HepG2 (cell line): ENCODE measurements around the gene ATP1B2. TPM values are rescaled to one million over a fixed set of nuclear protein-coding genes. Genes with fewer than 3 reads are reported as not detected.

Experiments used
- CCDC6 ChIP-seq: sonication (generic); formaldehyde crosslinking; IDR thresholded peaks from 2 replicates; pipeline ENCODE4 v1.8.1; 2022; ENCODE audit warnings: mild to moderate bottlenecking, missing genetic modification reagents, moderate library complexity
- ELF3 ChIP-seq: IDR thresholded peaks from 2 replicates; pipeline ENCODE4 v1.6.1; 2016; ENCODE audit warnings: missing genetic modification reagents, missing compliant biosample characterization
- HDAC2 ChIP-seq: sonication (generic); formaldehyde crosslinking; IDR thresholded peaks from 2 replicates; pipeline ENCODE4 v1.4.0; 2020; ENCODE audit warnings: missing genetic modification reagents
- HNF4A ChIP-seq: sonication (generic); formaldehyde crosslinking; IDR thresholded peaks from 2 replicates; pipeline ENCODE4 v1.4.0; 2020; ENCODE audit warnings: missing genetic modification reagents
- HOXA3 ChIP-seq: sonication (generic); formaldehyde crosslinking; IDR thresholded peaks from 2 replicates; pipeline ENCODE4 v1.5.0; 2020; ENCODE audit warnings: missing genetic modification reagents
- IRF2 ChIP-seq: IDR thresholded peaks from 2 replicates; pipeline ENCODE4 v1.6.1; 2018; ENCODE audit warnings: missing genetic modification reagents, missing compliant biosample characterization
- IRX3 ChIP-seq: sonication (generic); formaldehyde crosslinking; IDR thresholded peaks from 2 replicates; pipeline ENCODE4 v1.8.1; 2023; ENCODE audit warnings: mild to moderate bottlenecking, low read depth, missing genetic modification reagents, borderline replicate concordance
- JARID2 ChIP-seq: sonication (generic); formaldehyde crosslinking; IDR thresholded peaks from 2 replicates; pipeline ENCODE4 v1.8.1; 2023; ENCODE audit warnings: missing genetic modification reagents, inconsistent platforms; ENCODE audit not compliant: insufficient replicate concordance
- MAFF ChIP-seq: IDR thresholded peaks from 2 replicates; pipeline ENCODE4 v1.6.1; 2011; ENCODE audit warnings: low read depth, low read length, improper control_type of control experiment
- NAIF1 ChIP-seq: sonication (generic); formaldehyde crosslinking; IDR thresholded peaks from 2 replicates; pipeline ENCODE4 v1.5.0; 2020; ENCODE audit warnings: mild to moderate bottlenecking, missing genetic modification reagents, borderline replicate concordance
- PITX1 ChIP-seq: sonication (generic); formaldehyde crosslinking; IDR thresholded peaks from 2 replicates; pipeline ENCODE4 v1.5.1; 2020; ENCODE audit warnings: mild to moderate bottlenecking, missing genetic modification reagents
- POGZ ChIP-seq: sonication (generic); formaldehyde crosslinking; IDR thresholded peaks from 2 replicates; pipeline ENCODE4 v1.4.0; 2020; ENCODE audit warnings: mild to moderate bottlenecking, missing genetic modification reagents
- SMAD3 ChIP-seq: sonication (generic); formaldehyde crosslinking; IDR thresholded peaks from 2 replicates; pipeline ENCODE4 v1.4.0; 2020; ENCODE audit warnings: missing genetic modification reagents
- TBL1XR1 ChIP-seq: fragments of 150-350 bp; IDR thresholded peaks from 2 replicates; pipeline ENCODE4 v1.6.1; 2014; ENCODE audit warnings: borderline replicate concordance, low read length; ENCODE audit not compliant: partially characterized antibody
- XRCC5 ChIP-seq: fragments of 200-400 bp; formaldehyde crosslinking; optimal IDR thresholded peaks from 2 replicates; pipeline ENCODE3; 2017; ENCODE audit warnings: mild to moderate bottlenecking, low read length
- ZNF317 ChIP-seq: sonication (generic); formaldehyde crosslinking; IDR thresholded peaks from 2 replicates; pipeline ENCODE4 v1.5.0; 2020; ENCODE audit warnings: mild to moderate bottlenecking, missing genetic modification reagents
- ZNF556 ChIP-seq: sonication (generic); formaldehyde crosslinking; IDR thresholded peaks from 2 replicates; pipeline ENCODE4 v1.4.0; 2020; ENCODE audit warnings: mild to moderate bottlenecking, missing genetic modification reagents, borderline replicate concordance
- ZXDC ChIP-seq: sonication (generic); formaldehyde crosslinking; IDR thresholded peaks from 2 replicates; pipeline ENCODE4 v1.5.0; 2020; ENCODE audit warnings: mild to moderate bottlenecking, missing genetic modification reagents
- polyA plus RNA-seq, 8 experiments: library from polyadenylated mRNA; depleted of rRNA in 3 of 8; stranded (reverse) in 7 of 8; unstranded in 1 of 8; fragments of >200 nt; fragmentation: Illumina TruSeq in 4 of 8; extraction: Trizol in 4 of 8; gene quantifications; 2 replicates each; pipeline versions ENCODE4 v1.2.1 to v1.2.3, GENCODE V29; 2011 to 2016; ENCODE audit warnings: low read depth in 4 of 8, missing spikeins in 1 of 8, mixed read lengths in 1 of 8; ENCODE audit not compliant: insufficient read depth in 1 of 8
- total RNA-seq, 5 experiments: library from RNA; depleted of rRNA; stranded (reverse); fragments of >200 nt; fragmentation: Illumina TruSeq; extraction: Trizol; gene quantifications; 2 replicates each; pipeline ENCODE4 v1.2.3, GENCODE V29; 2016; ENCODE audit warnings: low read depth in 1 of 5
- TF ChIP-seq, protein P1 (sequence below): sonication (generic); formaldehyde crosslinking; IDR thresholded peaks from 2 replicates; pipeline ENCODE4 v1.4.0; 2020; ENCODE audit warnings: low read depth, missing genetic modification reagents
- TF ChIP-seq, protein P2 (sequence below): IDR thresholded peaks from 2 replicates; pipeline ENCODE4 v1.6.1; 2016; ENCODE audit warnings: missing compliant biosample characterization, missing genetic modification reagents, borderline replicate concordance
- TF ChIP-seq, protein P3 (sequence below): sonication (generic); formaldehyde crosslinking; IDR thresholded peaks from 2 replicates; pipeline ENCODE4 v1.8.1; 2023; ENCODE audit warnings: mild to moderate bottlenecking, missing genetic modification reagents, borderline replicate concordance

ATP1B2 gene
- total and polyA plus RNA-seq, 2 of the 13 experiments (the other 11 are each of a cell fraction or from before 2014, with no cell fraction given), result not detected

GRCh38 chr17:7687908-7688807 is 37.4 kb downstream of the ATP1B2 start, which contains the start of gene WRAP53 (continued):
- peak; percentile 77 for TF ChIP-seq XRCC5
- TF ChIP-seq IRX3 (CRISPR knock-in tag), result no peak
- peak; percentile 41; the same call in 1 of the 2 replicates for TF ChIP-seq SMAD3 (CRISPR knock-in tag)
- TF ChIP-seq IRF2 (CRISPR knock-in tag), result peak; percentile 92
- TF ChIP-seq, protein P1, sequence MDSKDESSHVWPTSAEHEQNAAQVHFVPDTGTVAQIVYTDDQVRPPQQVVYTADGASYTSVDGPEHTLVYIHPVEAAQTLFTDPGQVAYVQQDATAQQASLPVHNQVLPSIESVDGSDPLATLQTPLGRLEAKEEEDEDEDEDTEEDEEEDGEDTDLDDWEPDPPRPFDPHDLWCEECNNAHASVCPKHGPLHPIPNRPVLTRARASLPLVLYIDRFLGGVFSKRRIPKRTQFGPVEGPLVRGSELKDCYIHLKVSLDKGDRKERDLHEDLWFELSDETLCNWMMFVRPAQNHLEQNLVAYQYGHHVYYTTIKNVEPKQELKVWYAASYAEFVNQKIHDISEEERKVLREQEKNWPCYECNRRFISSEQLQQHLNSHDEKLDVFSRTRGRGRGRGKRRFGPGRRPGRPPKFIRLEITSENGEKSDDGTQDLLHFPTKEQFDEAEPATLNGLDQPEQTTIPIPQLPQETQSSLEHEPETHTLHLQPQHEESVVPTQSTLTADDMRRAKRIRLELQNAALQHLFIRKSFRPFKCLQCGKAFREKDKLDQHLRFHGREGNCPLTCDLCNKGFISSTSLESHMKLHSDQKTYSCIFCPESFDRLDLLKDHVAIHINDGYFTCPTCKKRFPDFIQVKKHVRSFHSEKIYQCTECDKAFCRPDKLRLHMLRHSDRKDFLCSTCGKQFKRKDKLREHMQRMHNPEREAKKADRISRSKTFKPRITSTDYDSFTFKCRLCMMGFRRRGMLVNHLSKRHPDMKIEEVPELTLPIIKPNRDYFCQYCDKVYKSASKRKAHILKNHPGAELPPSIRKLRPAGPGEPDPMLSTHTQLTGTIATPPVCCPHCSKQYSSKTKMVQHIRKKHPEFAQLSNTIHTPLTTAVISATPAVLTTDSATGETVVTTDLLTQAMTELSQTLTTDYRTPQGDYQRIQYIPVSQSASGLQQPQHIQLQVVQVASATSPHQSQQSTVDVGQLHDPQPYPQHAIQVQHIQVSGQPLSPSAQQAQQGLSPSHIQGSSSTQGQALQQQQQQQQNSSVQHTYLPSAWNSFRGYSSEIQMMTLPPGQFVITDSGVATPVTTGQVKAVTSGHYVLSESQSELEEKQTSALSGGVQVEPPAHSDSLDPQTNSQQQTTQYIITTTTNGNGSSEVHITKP (CRISPR knock-in tag), result peak; percentile 94
- TF ChIP-seq HDAC2 (CRISPR knock-in tag), result peak; percentile 79
- no peak for TF ChIP-seq MAFF
- 0 out of 2 replicates have a peak, but pooled peaks have one; percentile 26 for TF ChIP-seq POGZ (CRISPR knock-in tag)
- TF ChIP-seq TBL1XR1, result peak; percentile 47
- 0 out of 2 replicates have a peak, but pooled peaks have one; percentile 6 for TF ChIP-seq HNF4A (CRISPR knock-in tag)
- peak; percentile 28; the same call in 1 of the 2 replicates for TF ChIP-seq ZNF317 (CRISPR knock-in tag)
- TF ChIP-seq JARID2, result no peak
- TF ChIP-seq NAIF1, result peak; percentile 51
- 0 out of 2 replicates have a peak, but pooled peaks have one; percentile 20 for TF ChIP-seq PITX1 (CRISPR knock-in tag)
- no peak; the same call in 1 of the 2 replicates for TF ChIP-seq ZNF556 (CRISPR knock-in tag)
- 0 out of 2 replicates have a peak, but pooled peaks have one; percentile 43 for TF ChIP-seq CCDC6 (CRISPR knock-in tag)
- TF ChIP-seq, protein P2, sequence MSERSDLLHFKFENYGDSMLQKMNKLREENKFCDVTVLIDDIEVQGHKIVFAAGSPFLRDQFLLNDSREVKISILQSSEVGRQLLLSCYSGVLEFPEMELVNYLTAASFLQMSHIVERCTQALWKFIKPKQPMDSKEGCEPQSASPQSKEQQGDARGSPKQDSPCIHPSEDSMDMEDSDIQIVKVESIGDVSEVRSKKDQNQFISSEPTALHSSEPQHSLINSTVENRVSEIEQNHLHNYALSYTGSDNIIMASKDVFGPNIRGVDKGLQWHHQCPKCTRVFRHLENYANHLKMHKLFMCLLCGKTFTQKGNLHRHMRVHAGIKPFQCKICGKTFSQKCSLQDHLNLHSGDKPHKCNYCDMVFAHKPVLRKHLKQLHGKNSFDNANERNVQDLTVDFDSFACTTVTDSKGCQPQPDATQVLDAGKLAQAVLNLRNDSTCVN, result no peak
- peak; percentile 84 for TF ChIP-seq HOXA3 (CRISPR knock-in tag)
- TF ChIP-seq, protein P3, sequence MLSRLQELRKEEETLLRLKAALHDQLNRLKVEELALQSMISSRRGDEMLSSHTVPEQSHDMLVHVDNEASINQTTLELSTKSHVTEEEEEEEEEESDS (CRISPR knock-in tag), result no peak
- TF ChIP-seq ZXDC (CRISPR knock-in tag), result no peak
- TF ChIP-seq ELF3 (CRISPR knock-in tag), result peak; percentile 67; the same call in 1 of the 2 replicates
